Right atrium auricular region (tissue), 2 donors: Measurements from ENCODE around the gene CHN1. TPM values are rescaled to one million over a fixed set of nuclear protein-coding genes. Genes with fewer than 3 reads are reported as not detected.

Experiments
- DNase-seq: peaks from one replicate; pipeline ENCODE4 v3.0.0-alpha.2; 2019; ENCODE audit warnings: low spot score
- H3K27ac ChIP-seq, 2 donors: fragments of 200-600 bp; sonication (generic); 1 replicate in 1 of 2; 2 replicates in 1 of 2; pipeline ENCODE4 v1.5.1; 2016 to 2019
- H3K27me3 ChIP-seq, 2 donors: fragments of 200-600 bp; sonication (generic); one replicate each; pipeline versions ENCODE4 v1.5.1 to v1.6.0; 2017 to 2019
- H3K36me3 ChIP-seq: fragments of 200-600 bp; sonication (generic); one replicate; pipeline ENCODE4 v1.5.1; 2016
- H3K4me1 ChIP-seq, 2 donors: fragments of 200-600 bp; sonication (generic); one replicate each; pipeline versions ENCODE4 v1.5.1 to v1.6.0; 2017 to 2019
- H3K4me3 ChIP-seq, 2 donors: fragments of 200-600 bp; sonication (generic); 1 replicate in 1 of 2; 2 replicates in 1 of 2; pipeline ENCODE4 v1.5.1; 2017 to 2019; ENCODE audit warnings: mild to moderate bottlenecking in 1 of 2, moderate library complexity in 1 of 2
- H3K9me3 ChIP-seq, 2 donors: fragments of 200-600 bp; sonication (generic); one replicate each; pipeline ENCODE4 v1.5.1; 2019
- total RNA-seq, 2 donors: library from RNA; depleted of rRNA; stranded (reverse); fragments of >200 nt; gene quantifications; one replicate each; pipeline ENCODE4 v1.1.0, GENCODE V29; 2016
- TF ChIP-seq, protein P1 (sequence below), 2 donors: fragments of 200-600 bp; sonication (generic); IDR thresholded peaks; one replicate each; pipeline ENCODE4 v1.5.1; 2019; ENCODE audit warnings: antibody characterized with exemption in 2 of 2

CHN1 gene
- total RNA-seq, 2 donors from 2014 or later: 4.1 to 9.3 TPM

DNA sequence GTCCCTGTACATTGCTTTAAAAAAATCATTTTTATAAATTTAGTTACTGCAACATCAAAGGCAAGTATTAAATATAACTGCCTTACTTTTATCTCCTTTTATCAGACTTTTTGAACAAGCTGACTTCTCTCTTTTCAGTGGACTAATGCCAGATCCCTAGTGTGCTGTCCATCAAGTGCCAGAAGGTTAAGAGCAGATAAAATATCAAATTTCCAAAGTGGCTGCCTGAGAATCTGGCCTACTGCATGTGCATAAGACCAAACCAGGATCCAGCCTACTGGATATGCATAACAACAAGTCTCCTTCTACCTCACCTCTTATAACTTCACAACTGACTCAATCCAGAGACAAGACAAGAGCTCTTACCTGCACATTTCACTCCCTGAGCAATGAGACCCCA, 181.1 kb downstream of the CHN1 start:
- no peak overlapping the region for H3K27ac ChIP-seq
- no peak overlapping the region for H3K4me3 ChIP-seq
- DNase-seq: no peak
- no peaks in the 10 kb centered on the region for H3K27me3 ChIP-seq
- H3K36me3 ChIP-seq: no peaks in the 10 kb centered on the region
- H3K4me1 ChIP-seq: peaks cover 0 to 30% of the 10 kb centered on the region in 2 donors
- H3K9me3 ChIP-seq: no peaks in the 10 kb centered on the region
- TF ChIP-seq, protein P1, sequence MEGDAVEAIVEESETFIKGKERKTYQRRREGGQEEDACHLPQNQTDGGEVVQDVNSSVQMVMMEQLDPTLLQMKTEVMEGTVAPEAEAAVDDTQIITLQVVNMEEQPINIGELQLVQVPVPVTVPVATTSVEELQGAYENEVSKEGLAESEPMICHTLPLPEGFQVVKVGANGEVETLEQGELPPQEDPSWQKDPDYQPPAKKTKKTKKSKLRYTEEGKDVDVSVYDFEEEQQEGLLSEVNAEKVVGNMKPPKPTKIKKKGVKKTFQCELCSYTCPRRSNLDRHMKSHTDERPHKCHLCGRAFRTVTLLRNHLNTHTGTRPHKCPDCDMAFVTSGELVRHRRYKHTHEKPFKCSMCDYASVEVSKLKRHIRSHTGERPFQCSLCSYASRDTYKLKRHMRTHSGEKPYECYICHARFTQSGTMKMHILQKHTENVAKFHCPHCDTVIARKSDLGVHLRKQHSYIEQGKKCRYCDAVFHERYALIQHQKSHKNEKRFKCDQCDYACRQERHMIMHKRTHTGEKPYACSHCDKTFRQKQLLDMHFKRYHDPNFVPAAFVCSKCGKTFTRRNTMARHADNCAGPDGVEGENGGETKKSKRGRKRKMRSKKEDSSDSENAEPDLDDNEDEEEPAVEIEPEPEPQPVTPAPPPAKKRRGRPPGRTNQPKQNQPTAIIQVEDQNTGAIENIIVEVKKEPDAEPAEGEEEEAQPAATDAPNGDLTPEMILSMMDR (IDR thresholded peaks at IDR 0.05): no peak

DNA sequence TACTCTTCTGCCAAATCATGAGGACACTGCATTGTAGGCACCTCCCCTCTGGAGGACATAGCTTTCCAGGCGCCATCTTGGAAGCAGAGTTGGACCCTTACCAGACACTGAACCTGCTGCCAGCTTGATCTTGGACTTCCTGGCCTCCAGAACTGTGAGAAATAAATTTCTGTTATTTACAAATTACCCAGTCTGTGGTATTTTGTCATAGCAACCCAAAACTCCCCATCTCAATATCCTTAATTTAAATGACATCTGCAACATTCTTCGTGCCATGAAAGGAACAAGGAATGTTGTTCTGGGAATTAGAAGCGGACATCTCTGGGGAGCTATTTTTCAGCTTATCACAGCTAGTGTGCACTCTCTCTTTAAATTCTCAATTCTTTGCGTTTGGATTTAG, 183.6 kb downstream of the CHN1 start:
- Histone ChIP-seq H3K4me1 (peaks cover 0 to 10% of the 10 kb centered on the region in 2 donors), H3K36me3 (no peaks in the 10 kb centered on the region), H3K27ac (no peak overlapping the region), H3K4me3 (no peak overlapping the region), H3K27me3 (no peaks in the 10 kb centered on the region), H3K9me3 (no peaks in the 10 kb centered on the region)
- TF ChIP-seq, protein P1 (IDR thresholded peaks at IDR 0.05): no peak
- DNase-seq: no peak

DNA sequence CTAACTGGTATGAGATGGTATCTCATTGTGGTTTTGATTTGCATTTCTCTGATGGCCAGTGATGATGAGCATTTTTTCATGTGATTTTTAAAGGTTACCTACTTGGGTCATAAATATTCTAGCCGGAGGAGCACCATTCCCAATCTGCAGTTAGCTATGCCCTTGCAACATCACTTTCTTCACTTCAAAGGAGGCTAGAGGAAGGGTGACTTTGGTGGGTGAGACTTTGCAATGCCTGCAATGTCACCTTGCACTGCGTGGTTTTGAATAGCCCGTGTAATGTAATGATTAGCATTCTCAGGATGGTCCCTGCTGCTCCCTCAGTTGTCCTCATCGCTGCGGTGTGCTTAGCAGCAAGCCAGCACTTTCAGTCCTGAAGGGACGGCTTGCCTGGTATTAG, 184.8 kb downstream of the CHN1 start:
- TF ChIP-seq, protein P1 (IDR thresholded peaks at IDR 0.05): no peak
- no peaks in the 10 kb centered on the region for H3K36me3 ChIP-seq
- H3K4me1 ChIP-seq: peaks cover 0 to 5% of the 10 kb centered on the region in 2 donors
- no peak overlapping the region for H3K4me3 ChIP-seq
- no peak overlapping the region for H3K27ac ChIP-seq
- no peak for DNase-seq
- no peaks in the 10 kb centered on the region for H3K27me3 ChIP-seq
- H3K9me3 ChIP-seq: no peaks in the 10 kb centered on the region

DNA sequence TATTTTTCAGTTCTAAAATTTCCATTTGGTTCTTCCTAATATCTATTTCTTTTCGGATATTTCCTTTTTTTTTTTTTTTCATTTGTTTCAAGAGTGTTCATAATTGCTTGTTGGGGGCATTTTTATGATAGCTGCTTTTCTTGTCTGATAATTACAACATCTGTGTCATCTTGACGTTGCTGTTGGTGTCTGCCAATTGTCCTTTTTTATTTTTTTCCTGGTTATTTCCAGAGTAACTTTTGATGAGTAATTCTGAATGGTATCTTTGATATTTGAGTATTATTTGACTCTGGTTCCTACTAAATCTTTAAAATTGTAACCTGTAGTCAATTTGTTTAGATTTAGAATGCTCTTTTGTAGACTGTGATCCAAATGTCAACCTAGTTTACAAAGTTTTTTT, 189.7 kb downstream of the CHN1 start:
- TF ChIP-seq, protein P1 (IDR thresholded peaks at IDR 0.05): no peak
- H3K36me3 ChIP-seq: no peaks in the 10 kb centered on the region
- H3K4me1 ChIP-seq: no peaks in the 10 kb centered on the region
- H3K4me3 ChIP-seq: no peak overlapping the region
- H3K9me3 ChIP-seq: no peaks in the 10 kb centered on the region
- no peak for DNase-seq
- H3K27me3 ChIP-seq: no peaks in the 10 kb centered on the region
- no peak overlapping the region for H3K27ac ChIP-seq

DNA sequence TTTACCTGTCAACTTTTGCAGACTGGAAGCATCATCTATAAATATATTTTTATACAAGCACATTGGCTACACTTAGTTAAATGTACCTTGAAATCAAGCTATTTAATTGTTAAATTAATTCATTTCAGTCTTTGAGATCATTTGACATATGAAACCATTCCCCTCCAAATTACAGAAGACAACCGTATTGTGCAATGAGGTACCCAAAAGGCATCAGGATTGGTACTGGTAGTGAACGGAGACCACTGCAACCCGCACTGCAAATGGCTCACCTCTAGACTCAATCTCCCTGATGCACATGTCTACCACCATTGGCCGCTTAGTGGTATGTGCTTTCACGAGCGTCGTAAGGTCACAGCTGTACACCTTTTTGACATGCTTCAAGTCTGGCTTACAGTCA, 193.1 kb downstream of the CHN1 start:
- no peaks in the 10 kb centered on the region for H3K9me3 ChIP-seq
- H3K36me3 ChIP-seq: no peaks in the 10 kb centered on the region
- TF ChIP-seq, protein P1 (IDR thresholded peaks at IDR 0.05): no peak
- H3K27ac ChIP-seq: no peak overlapping the region
- no peak overlapping the region for H3K4me3 ChIP-seq
- peaks cover 0 to 7% of the 10 kb centered on the region in 2 donors for H3K4me1 ChIP-seq
- no peak for DNase-seq
- no peaks in the 10 kb centered on the region for H3K27me3 ChIP-seq

DNA sequence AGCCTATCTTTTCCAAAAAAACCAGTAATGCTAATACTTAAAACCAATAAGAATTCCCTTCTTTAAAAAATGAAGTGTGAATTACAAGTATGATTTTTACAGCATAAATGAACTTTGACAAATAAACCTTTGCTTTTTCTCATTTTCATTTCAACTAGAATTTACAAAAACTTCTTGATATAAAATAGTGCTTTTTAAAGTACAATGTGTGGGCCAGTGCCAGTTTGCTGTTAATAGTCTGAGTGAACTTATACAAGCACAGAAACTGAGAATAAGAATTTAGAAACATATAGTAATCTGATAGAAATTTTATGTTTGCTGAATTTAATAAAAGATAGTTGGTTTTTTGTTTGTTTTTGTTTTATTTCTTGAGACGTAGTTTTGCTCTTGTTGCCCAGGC, 197.2 kb downstream of the CHN1 start:
- no peak for DNase-seq
- H3K9me3 ChIP-seq: no peaks in the 10 kb centered on the region
- peak overlapping the region; percentile 3 to 37 for H3K27ac ChIP-seq
- no peaks in the 10 kb centered on the region for H3K27me3 ChIP-seq
- no peaks in the 10 kb centered on the region for H3K36me3 ChIP-seq
- H3K4me1 ChIP-seq: peaks cover 0 to 13% of the 10 kb centered on the region in 2 donors
- TF ChIP-seq, protein P1 (IDR thresholded peaks at IDR 0.05): no peak
- no peak overlapping the region for H3K4me3 ChIP-seq
